Subcutaneous adipose tissue (tissue), 4 donors: Measurements from ENCODE around the gene NXF2B. TPM values are rescaled to one million over a fixed set of nuclear protein-coding genes. Genes with fewer than 3 reads are reported as not detected.
"Not testable (repeated sequence)": the region's sequence is repeated elsewhere in the genome, so short reads cannot be mapped to it uniquely, and the experiment has no call there.

ENCODE experiments used
- total RNA-seq, 4 donors: library from RNA; depleted of rRNA; stranded (reverse); fragments of >200 nt; gene quantifications; one replicate each; pipeline ENCODE4 v1.1.0, GENCODE V29; 2016
- TF ChIP-seq, protein P1 (sequence below): fragments of 450-650 bp; IDR thresholded peaks from one replicate; pipeline ENCODE4 v1.5.1; 2016; ENCODE audit warnings: low read depth, mild to moderate bottlenecking, control low read depth, antibody characterized with exemption, moderate library complexity

NXF2B gene, protein sequence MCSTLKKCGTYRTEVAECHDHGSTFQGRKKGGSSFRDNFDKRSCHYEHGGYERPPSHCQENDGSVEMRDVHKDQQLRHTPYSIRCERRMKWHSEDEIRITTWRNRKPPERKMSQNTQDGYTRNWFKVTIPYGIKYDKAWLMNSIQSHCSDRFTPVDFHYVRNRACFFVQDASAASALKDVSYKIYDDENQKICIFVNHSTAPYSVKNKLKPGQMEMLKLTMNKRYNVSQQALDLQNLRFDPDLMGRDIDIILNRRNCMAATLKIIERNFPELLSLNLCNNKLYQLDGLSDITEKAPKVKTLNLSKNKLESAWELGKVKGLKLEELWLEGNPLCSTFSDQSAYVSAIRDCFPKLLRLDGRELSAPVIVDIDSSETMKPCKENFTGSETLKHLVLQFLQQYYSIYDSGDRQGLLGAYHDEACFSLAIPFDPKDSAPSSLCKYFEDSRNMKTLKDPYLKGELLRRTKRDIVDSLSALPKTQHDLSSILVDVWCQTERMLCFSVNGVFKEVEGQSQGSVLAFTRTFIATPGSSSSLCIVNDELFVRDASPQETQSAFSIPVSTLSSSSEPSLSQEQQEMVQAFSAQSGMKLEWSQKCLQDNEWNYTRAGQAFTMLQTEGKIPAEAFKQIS
- under 1 TPM in 1 of 4 donors, not detected in 3; 0.19 TPM for total RNA-seq

DNA sequence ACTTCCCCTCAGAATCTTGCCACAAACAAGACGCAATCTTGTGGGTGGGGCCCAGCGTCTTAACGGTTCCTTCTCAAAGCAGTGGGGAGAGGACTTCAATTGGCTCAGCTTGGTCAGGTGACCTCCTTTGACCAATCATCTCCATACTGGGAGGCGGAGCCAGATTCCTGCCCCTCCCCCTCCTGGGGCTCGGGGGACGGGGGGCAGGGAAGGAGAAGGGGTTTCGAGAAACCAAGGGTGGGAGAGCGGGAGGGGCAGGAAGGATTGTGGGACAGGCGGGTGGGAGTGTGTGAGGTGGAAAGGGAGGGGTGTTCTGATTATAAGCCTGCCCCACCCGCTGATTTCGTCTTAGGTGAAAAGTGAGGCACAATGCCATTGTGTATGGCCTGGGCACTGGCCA lies at the start of gene NXF2B:
TSS of gene NXF2B (minus strand) at position 101 of the 400 bp plus-strand sequence. CDS start 59,972 bp downstream, outside the sequence.
- TF ChIP-seq, protein P1, sequence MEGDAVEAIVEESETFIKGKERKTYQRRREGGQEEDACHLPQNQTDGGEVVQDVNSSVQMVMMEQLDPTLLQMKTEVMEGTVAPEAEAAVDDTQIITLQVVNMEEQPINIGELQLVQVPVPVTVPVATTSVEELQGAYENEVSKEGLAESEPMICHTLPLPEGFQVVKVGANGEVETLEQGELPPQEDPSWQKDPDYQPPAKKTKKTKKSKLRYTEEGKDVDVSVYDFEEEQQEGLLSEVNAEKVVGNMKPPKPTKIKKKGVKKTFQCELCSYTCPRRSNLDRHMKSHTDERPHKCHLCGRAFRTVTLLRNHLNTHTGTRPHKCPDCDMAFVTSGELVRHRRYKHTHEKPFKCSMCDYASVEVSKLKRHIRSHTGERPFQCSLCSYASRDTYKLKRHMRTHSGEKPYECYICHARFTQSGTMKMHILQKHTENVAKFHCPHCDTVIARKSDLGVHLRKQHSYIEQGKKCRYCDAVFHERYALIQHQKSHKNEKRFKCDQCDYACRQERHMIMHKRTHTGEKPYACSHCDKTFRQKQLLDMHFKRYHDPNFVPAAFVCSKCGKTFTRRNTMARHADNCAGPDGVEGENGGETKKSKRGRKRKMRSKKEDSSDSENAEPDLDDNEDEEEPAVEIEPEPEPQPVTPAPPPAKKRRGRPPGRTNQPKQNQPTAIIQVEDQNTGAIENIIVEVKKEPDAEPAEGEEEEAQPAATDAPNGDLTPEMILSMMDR = not testable (repeated sequence)

DNA sequence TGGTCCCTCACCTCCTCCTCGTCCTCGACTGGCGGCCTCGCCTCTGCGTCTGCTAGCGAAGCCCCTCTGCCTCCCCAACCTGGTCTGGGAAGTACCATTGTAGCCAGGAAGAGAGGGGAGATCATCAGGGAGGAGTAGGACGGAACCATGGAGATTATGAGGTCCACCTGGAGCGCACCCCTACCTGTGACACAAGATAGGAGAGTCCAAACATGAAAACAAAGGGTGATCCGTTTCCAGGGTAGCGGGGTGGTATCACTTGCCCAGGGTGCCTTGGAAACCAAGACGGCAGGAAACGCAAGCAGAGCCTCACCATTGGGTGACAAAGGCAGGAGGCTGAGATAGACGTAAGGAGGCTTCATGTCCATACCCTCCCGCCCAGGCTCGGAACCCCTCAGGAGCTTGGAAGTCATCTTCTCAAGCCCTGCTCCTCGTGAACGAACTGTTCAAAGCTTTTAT lies 32.0 kb upstream of the NXF2B start, which contains the start of gene TCP11X2:
TSS of gene TCP11X2 (minus strand) at position 51 of the 459 bp plus-strand sequence.
- TF ChIP-seq, protein P1 = not testable (repeated sequence)

DNA sequence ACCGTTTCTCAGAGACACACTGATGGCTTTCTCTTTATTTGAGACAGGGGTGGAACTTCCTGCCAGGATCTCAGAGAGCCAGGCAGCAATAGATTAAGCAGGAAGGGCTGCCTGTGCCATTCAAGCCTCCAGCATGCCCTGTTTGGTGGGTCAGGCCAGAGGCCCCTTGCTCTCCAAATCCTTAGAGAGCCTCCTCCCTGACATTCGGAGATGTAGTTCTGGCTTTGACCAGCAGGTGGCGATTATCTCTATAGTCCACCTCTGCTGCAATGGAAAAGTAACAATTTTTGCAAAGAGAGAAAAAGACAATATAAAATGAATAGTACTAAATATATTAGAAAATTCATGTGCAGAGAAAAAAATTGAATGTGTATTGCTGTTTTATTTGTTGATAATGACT lies 93.9 kb downstream of the NXF2B start:
- TF ChIP-seq, protein P1 = no peak

DNA sequence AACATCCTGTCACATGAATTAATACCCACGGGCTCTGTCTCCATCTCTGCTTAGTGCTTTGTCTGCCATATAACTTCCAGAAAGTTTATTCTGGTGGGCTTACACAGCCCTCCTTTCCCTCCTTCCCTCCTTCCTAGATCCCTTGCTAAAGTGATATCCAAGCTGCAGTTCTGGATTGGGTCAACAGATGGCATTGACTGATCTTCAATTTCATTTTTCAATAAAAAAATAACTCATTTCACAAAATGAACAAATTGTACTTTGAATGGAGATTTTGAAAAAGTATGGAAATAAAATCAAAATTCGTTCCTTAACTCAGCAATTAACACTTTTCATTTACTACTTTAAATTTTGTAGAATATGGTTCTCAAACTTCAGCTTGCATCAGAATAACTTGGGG lies 97.9 kb downstream of the NXF2B start:
- TF ChIP-seq, protein P1 = no peak

DNA sequence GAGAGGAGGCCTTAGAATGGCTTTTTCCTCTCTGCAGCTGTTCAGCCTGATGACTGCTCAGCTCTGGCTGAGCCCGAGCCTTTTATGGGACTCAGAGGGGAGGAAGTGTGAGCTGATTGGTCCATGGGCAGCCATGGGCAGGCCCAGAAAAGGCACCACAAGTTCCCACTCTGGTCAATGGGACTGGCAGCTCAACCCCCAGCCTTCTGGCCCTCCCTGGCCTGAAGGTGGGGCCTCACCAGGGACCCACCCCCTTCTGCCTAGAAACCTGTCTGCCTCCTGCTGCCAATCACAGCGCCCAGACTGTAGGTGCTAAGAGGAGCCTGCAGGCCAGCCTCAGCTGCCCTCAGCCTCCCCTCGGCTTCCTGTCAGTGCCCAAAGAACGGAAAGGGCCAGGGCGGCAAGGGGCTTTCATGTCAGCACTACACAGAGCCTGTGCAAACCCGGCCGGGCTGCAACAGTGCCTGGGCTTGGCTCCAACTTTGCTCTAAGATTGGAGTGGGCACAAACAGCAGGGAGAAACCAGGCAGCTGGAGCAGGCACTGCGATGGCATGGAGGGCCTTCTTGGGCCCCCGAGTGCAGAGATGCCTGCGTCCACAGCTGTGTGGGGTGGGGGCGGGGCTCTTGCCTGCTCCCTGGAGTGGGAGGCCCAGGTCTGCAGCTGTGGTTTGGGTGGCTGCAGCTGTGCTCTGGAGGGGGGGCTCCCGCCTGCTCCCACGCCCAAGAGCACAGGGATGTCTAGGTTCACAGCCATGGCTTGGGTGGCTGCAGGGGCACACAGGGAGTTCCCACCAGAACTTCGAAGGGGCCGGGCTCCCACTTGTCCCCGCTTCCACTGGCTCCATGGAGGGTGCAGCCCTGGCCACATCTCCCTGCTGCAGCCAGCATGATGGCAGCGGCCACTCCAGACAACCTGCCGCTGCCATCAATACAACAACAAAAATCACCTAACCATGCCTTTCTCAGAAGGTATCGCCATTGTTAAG lies 100.2 kb downstream of the NXF2B start:
- TF ChIP-seq, protein P1 = no peak

DNA sequence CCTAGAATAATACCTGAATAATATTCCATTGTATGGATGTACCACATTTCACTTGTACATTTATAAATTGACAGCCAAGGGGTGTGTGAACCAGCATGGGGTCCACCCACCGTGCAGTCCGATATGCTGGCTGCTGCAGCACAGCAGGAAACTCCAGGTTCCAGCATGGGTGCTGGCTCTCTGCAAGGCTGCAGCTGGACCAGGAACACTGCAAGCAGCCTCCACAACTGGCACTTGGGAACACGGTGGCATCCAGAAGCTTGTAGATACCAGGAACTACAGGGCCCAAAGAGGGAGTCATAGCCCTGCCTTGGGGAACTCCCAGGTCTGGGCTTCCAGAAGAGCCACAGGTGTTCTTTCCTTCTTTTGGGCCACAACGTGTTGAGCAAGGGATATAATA lies 101.6 kb downstream of the NXF2B start:
- TF ChIP-seq, protein P1 = no peak

Other genes starting within 250 kb of the NXF2B start
- not detected for gene TCP11X1, start 224.7 kb downstream of the NXF2B start, total RNA-seq
- gene NXF2, start 192.8 kb downstream of the NXF2B start, total RNA-seq = not detected
- not detected for gene TCP11X2, start 31.8 kb upstream of the NXF2B start, total RNA-seq
- gene TMSB15A, start 76.7 kb upstream of the NXF2B start, total RNA-seq = 1 to 10 TPM in 1 of 4 donors, under 1 TPM in 1, not detected in 2; 0.85 to 1.3 TPM
- gene ARMCX5, start 159.5 kb upstream of the NXF2B start, total RNA-seq = 10 to 100 TPM in 1 of 4 donors, 1 to 10 TPM in 3; 7.5 to 11.0 (median 8.6) TPM
- gene GPRASP1, start 211.5 kb upstream of the NXF2B start, total RNA-seq = 1 to 10 TPM; 5.5 to 7.9 (median 7.3) TPM